HepG2 (cell line): ENCODE measurements around the gene KAT2A. TPM values are rescaled to one million over a fixed set of nuclear protein-coding genes. Genes with fewer than 3 reads are reported as not detected.
A peak's percentile ranks its signal among the peaks of the same experiment; 100 is the strongest.

ENCODE experiments used
- CREB3 ChIP-seq: sonication (generic); formaldehyde crosslinking; IDR thresholded peaks from 2 replicates; pipeline ENCODE4 v1.5.0; 2020; ENCODE audit warnings: missing genetic modification reagents
- SNRNP70 ChIP-seq: fragments of 200-400 bp; formaldehyde crosslinking; IDR thresholded peaks from 2 replicates; pipeline ENCODE4 v1.6.1; 2017; ENCODE audit warnings: mild to moderate bottlenecking, low read depth, low read length, moderate library complexity
- TRAFD1 ChIP-seq: sonication (generic); formaldehyde crosslinking; IDR thresholded peaks from 2 replicates; pipeline ENCODE4 v1.5.1; 2020; ENCODE audit warnings: missing genetic modification reagents, mild to moderate bottlenecking, borderline replicate concordance
- ZBTB20 ChIP-seq: sonication (generic); formaldehyde crosslinking; IDR thresholded peaks from 2 replicates; pipeline ENCODE4 v1.8.1; 2023; ENCODE audit warnings: missing genetic modification reagents, low read depth, mild to moderate bottlenecking, borderline replicate concordance
- ZBTB42 ChIP-seq: sonication (generic); formaldehyde crosslinking; IDR thresholded peaks from 2 replicates; pipeline ENCODE4 v1.5.0; 2020; ENCODE audit warnings: mild to moderate bottlenecking, missing genetic modification reagents
- ZHX2 ChIP-seq, 2 experiments: sonication (generic) in 1 of 2; formaldehyde crosslinking in 1 of 2; IDR thresholded peaks; 2 replicates each; pipeline versions ENCODE4 v1.6.1 to v1.9.0; 2014 to 2022; ENCODE audit warnings: antibody characterized with exemption in 1 of 2, borderline replicate concordance in 1 of 2, inconsistent platforms in 1 of 2, low read depth in 1 of 2, missing genetic modification reagents in 1 of 2
- ZNF224 ChIP-seq: sonication (generic); formaldehyde crosslinking; IDR thresholded peaks from 2 replicates; pipeline ENCODE4 v1.5.0; 2020; ENCODE audit warnings: mild to moderate bottlenecking, missing genetic modification reagents
- ZNF460 ChIP-seq: sonication (generic); formaldehyde crosslinking; IDR thresholded peaks from 2 replicates; pipeline ENCODE4 v1.5.1; 2020; ENCODE audit warnings: missing genetic modification reagents, mild to moderate bottlenecking, borderline replicate concordance
- ZNF570 ChIP-seq: sonication (generic); formaldehyde crosslinking; IDR thresholded peaks from 2 replicates; pipeline ENCODE4 v1.4.0; 2020; ENCODE audit warnings: mild to moderate bottlenecking, missing genetic modification reagents, borderline replicate concordance
- ZNF646 ChIP-seq: sonication (generic); formaldehyde crosslinking; IDR thresholded peaks from 2 replicates; pipeline ENCODE4 v1.9.0; 2021; ENCODE audit warnings: mild to moderate bottlenecking, missing genetic modification reagents
- ZNF703 ChIP-seq: sonication (generic); formaldehyde crosslinking; IDR thresholded peaks from 2 replicates; pipeline ENCODE4 v1.5.1; 2020; ENCODE audit warnings: missing genetic modification reagents, mild to moderate bottlenecking, moderate library complexity, borderline replicate concordance
- polyA plus RNA-seq, 8 experiments: library from polyadenylated mRNA; depleted of rRNA in 3 of 8; stranded (reverse) in 7 of 8; unstranded in 1 of 8; fragments of >200 nt; fragmentation: Illumina TruSeq in 4 of 8; extraction: Trizol in 4 of 8; gene quantifications; 2 replicates each; pipeline versions ENCODE4 v1.2.1 to v1.2.3, GENCODE V29; 2011 to 2016; ENCODE audit warnings: low read depth in 4 of 8, missing spikeins in 1 of 8, mixed read lengths in 1 of 8; ENCODE audit not compliant: insufficient read depth in 1 of 8
- total RNA-seq, 5 experiments: library from RNA; depleted of rRNA; stranded (reverse); fragments of >200 nt; fragmentation: Illumina TruSeq; extraction: Trizol; gene quantifications; 2 replicates each; pipeline ENCODE4 v1.2.3, GENCODE V29; 2016; ENCODE audit warnings: low read depth in 1 of 5

Gene KAT2A
- total and polyA plus RNA-seq, 2 of the 13 experiments (the other 11 are each of a cell fraction or from before 2014, with no cell fraction given): 29.1 to 90.4 TPM

- TF ChIP-seq ZHX2 (IDR thresholded peaks at IDR 0.05; ENCODE audit: low read depth): no peak
- TF ChIP-seq ZHX2 (CRISPR knock-in tag; IDR thresholded peaks at IDR 0.05; ENCODE audit: borderline replicate concordance): no peak
- no peak for TF ChIP-seq ZNF460
- no peak for TF ChIP-seq ZBTB42
- no peak for TF ChIP-seq ZNF224
- no peak for TF ChIP-seq ZNF570 (CRISPR knock-in tag)
- no peak for TF ChIP-seq CREB3 (CRISPR knock-in tag)
- 0 out of 2 replicates have a peak, but pooled peaks have one; percentile 85 for TF ChIP-seq TRAFD1
- no peak for TF ChIP-seq ZNF646 (CRISPR knock-in tag)
- TF ChIP-seq ZBTB20: peak; percentile 50; the same call in 1 of the 2 replicates
- no peak for TF ChIP-seq ZNF703 (CRISPR knock-in tag)
- TF ChIP-seq SNRNP70: no peak
These were observed 14.8 kb upstream of the KAT2A start (continued) for GRCh38 chr17:42135664-42136653.
